ENCODE measurements around the gene TC2N.
"Not testable (repeated sequence)": the region's sequence is repeated elsewhere in the genome, so short reads cannot be mapped to it uniquely, and the experiment has no call there.

Gene TC2N

GRCh38 chr14:91861091-91861490 lies 6.2 kb downstream of the TC2N start:
- DNase-seq (ENCODE audit: insufficient read length, low spot score), result no peak
- no peak for TF ChIP-seq TAF1 (IDR thresholded peaks at IDR 0.05; ENCODE audit: low read depth, low read length)
- no peak for FAIRE-seq

- DNase-seq (ENCODE audit: insufficient read length, low spot score) (no peak), FAIRE-seq (no peak)
- TF ChIP-seq TAF1 (IDR thresholded peaks at IDR 0.05; ENCODE audit: low read depth, low read length) (no peak), PAX5 (IDR thresholded peaks at IDR 0.05; ENCODE audit: insufficient read depth, low read length, severe bottlenecking) (no peak), POLR2AphosphoS5 (IDR thresholded peaks at IDR 0.05; ENCODE audit: low read depth, low read length) (no peak), SPI1 (IDR thresholded peaks at IDR 0.05; ENCODE audit: low read depth, low read length) (no peak), POLR2A (IDR thresholded peaks at IDR 0.05; ENCODE audit: low read depth, low read length) (no peak), POU2F2 (IDR thresholded peaks at IDR 0.05; ENCODE audit: low read depth, low read length) (no peak)
Observed at GRCh38 chr14:91860238-91860637, 7.1 kb downstream of the TC2N start.

- DNase-seq (ENCODE audit: insufficient read length, low spot score) (no peak), FAIRE-seq (peak; percentile 84)
Observed at GRCh38 chr14:91858536-91859275, 8.6 kb downstream of the TC2N start.

DNA sequence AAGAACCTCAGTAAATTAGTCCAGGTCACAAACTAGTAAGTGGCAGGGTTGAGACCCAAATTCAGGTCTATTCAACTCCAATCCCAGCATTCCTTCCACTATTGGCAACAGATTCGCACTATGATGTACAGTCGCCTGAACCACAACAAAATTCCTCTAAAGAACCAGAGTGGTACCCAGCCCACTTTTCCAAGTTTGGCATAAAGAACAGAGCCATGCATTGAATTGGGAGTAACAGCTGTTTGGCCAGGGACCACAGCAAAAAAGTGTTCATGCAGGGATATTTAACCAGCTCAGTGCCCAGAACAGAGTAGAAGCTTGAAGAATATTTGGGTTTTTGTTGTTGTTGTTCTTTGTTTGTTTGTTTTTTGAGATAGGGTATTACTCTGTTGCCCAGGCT lies 9.7 kb downstream of the TC2N start:
- no peak for FAIRE-seq
- TF ChIP-seq POU2F2 (IDR thresholded peaks at IDR 0.05; ENCODE audit: low read depth, low read length), result no peak
- TF ChIP-seq TAF1 (IDR thresholded peaks at IDR 0.05; ENCODE audit: low read depth, low read length), result no peak
- TF ChIP-seq SPI1 (IDR thresholded peaks at IDR 0.05; ENCODE audit: low read depth, low read length), result no peak
- no peak for TF ChIP-seq POLR2AphosphoS5 (IDR thresholded peaks at IDR 0.05; ENCODE audit: low read depth, low read length)
- no peak for TF ChIP-seq PAX5 (IDR thresholded peaks at IDR 0.05; ENCODE audit: insufficient read depth, low read length, severe bottlenecking)
- TF ChIP-seq POLR2A (IDR thresholded peaks at IDR 0.05; ENCODE audit: low read depth, low read length), result no peak
- DNase-seq (ENCODE audit: insufficient read length, low spot score), result no peak

More at GRCh38 chr14:91858536-91859275, 8.6 kb downstream of the TC2N start:
- no peak for TF ChIP-seq TAF1 (IDR thresholded peaks at IDR 0.05; ENCODE audit: low read depth, low read length)
- TF ChIP-seq POU2F2 (IDR thresholded peaks at IDR 0.05; ENCODE audit: low read depth, low read length), result no peak
- no peak for TF ChIP-seq SPI1 (IDR thresholded peaks at IDR 0.05; ENCODE audit: low read depth, low read length)
- no peak for TF ChIP-seq POLR2A (IDR thresholded peaks at IDR 0.05; ENCODE audit: low read depth, low read length)
- TF ChIP-seq PAX5 (IDR thresholded peaks at IDR 0.05; ENCODE audit: insufficient read depth, low read length, severe bottlenecking), result no peak
- no peak for TF ChIP-seq POLR2AphosphoS5 (IDR thresholded peaks at IDR 0.05; ENCODE audit: low read depth, low read length)

DNA sequence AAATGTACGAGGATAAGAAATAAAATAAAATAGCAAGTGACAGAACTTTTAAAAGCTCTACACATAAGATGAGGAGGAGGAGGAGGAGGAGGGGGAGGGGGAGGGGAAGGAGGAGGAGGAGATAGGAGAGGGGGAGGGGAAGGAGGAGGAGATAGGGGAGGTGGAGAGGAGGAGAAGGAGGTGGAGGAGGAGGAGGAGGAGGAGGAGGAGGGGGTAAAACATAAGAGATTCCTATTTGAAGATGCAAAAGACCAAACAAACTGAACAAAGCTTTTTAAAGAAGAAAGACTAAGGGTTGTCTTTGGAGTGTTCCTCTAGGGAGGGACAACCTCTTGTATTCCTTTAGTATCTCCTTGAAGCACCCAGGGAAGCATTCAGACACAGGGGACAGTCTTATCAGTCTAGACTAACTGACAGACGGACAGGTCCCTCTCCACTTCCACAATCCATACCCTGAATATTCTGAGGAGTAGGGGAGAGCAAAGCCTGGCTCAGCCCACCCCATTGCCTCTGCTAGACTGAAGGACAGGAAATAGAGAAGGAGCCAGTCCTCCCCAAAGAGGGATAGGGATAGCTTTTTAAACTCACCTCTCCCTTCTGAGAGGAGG lies 12.9 kb downstream of the TC2N start:
- TF ChIP-seq POU2F2 (IDR thresholded peaks at IDR 0.05; ENCODE audit: low read depth, low read length) (no peak), TAF1 (IDR thresholded peaks at IDR 0.05; ENCODE audit: low read depth, low read length) (no peak), POLR2AphosphoS5 (IDR thresholded peaks at IDR 0.05; ENCODE audit: low read depth, low read length) (no peak), PAX5 (IDR thresholded peaks at IDR 0.05; ENCODE audit: insufficient read depth, low read length, severe bottlenecking) (no peak), POLR2A (IDR thresholded peaks at IDR 0.05; ENCODE audit: low read depth, low read length) (no peak), SPI1 (IDR thresholded peaks at IDR 0.05; ENCODE audit: low read depth, low read length) (no peak)
- FAIRE-seq, result no peak

DNA sequence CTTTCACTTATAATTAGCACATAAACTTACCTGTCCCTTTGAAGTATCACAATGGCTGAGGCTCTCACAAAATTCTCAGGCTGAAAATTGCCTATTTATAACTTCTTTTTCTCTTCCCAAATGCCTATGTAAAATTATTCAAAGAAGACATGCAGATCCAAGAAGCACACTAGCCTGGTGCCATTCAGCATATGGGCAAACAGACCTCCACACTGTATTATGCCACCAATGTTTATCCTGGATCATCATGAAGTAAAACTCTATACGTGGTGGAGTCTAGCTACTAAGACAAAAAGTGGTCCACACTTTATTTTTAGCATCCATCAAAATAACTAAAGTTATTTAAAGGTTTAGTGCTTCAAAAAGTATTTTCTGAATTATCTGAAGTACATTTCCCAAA lies 15.8 kb downstream of the TC2N start:
- TF ChIP-seq POLR2AphosphoS5 (IDR thresholded peaks at IDR 0.05; ENCODE audit: low read depth, low read length), result no peak
- TF ChIP-seq POU2F2 (IDR thresholded peaks at IDR 0.05; ENCODE audit: low read depth, low read length), result no peak
- no peak for TF ChIP-seq POLR2A (IDR thresholded peaks at IDR 0.05; ENCODE audit: low read depth, low read length)
- no peak for TF ChIP-seq SPI1 (IDR thresholded peaks at IDR 0.05; ENCODE audit: low read depth, low read length)
- TF ChIP-seq TAF1 (IDR thresholded peaks at IDR 0.05; ENCODE audit: low read depth, low read length), result no peak
- TF ChIP-seq PAX5 (IDR thresholded peaks at IDR 0.05; ENCODE audit: insufficient read depth, low read length, severe bottlenecking), result no peak
- no peak for FAIRE-seq
- no peak for DNase-seq (ENCODE audit: insufficient read length, low spot score)

More for the DNA sequence above, 12.9 kb downstream of the TC2N start:
- no peak for DNase-seq (ENCODE audit: insufficient read length, low spot score)

GRCh38 chr14:91848504-91849001 lies 18.8 kb downstream of the TC2N start:
- no peak for FAIRE-seq
- TF ChIP-seq POLR2A (IDR thresholded peaks at IDR 0.05; ENCODE audit: low read depth, low read length) (no peak), TAF1 (IDR thresholded peaks at IDR 0.05; ENCODE audit: low read depth, low read length) (no peak), PAX5 (IDR thresholded peaks at IDR 0.05; ENCODE audit: insufficient read depth, low read length, severe bottlenecking) (no peak), POU2F2 (IDR thresholded peaks at IDR 0.05; ENCODE audit: low read depth, low read length) (no peak), SPI1 (IDR thresholded peaks at IDR 0.05; ENCODE audit: low read depth, low read length) (no peak), POLR2AphosphoS5 (IDR thresholded peaks at IDR 0.05; ENCODE audit: low read depth, low read length) (no peak)
- DNase-seq (ENCODE audit: insufficient read length, low spot score), result no peak

DNA sequence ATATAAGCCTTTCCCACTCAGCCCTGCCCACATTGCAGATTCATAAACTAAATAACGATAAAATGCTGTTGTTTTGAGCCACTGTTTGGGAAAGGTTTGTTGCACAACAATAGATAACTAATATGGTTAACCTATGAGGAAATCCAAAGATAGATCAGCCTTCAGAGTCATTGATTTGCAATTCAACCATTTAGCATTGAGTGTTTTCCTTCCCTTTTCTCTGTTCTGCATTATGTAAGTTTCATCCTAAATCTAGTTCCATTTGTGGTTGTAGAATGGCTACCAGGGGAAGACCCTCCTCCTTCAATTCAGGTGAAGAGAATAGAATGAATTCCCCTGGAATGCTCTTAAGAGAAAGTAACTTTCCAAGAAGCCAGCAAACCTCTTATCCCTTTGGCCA lies 19.6 kb downstream of the TC2N start:
- FAIRE-seq, result peak; percentile 23
- TF ChIP-seq POU2F2 (IDR thresholded peaks at IDR 0.05; ENCODE audit: low read depth, low read length), result no peak
- TF ChIP-seq TAF1 (IDR thresholded peaks at IDR 0.05; ENCODE audit: low read depth, low read length), result no peak
- no peak for TF ChIP-seq POLR2A (IDR thresholded peaks at IDR 0.05; ENCODE audit: low read depth, low read length)
- no peak for TF ChIP-seq PAX5 (IDR thresholded peaks at IDR 0.05; ENCODE audit: insufficient read depth, low read length, severe bottlenecking)
- TF ChIP-seq POLR2AphosphoS5 (IDR thresholded peaks at IDR 0.05; ENCODE audit: low read depth, low read length), result no peak
- no peak for TF ChIP-seq SPI1 (IDR thresholded peaks at IDR 0.05; ENCODE audit: low read depth, low read length)
- DNase-seq (ENCODE audit: insufficient read length, low spot score), result no peak

GRCh38 chr14:91845652-91846051 lies 21.7 kb downstream of the TC2N start:
- DNase-seq (ENCODE audit: insufficient read length, low spot score), result no peak
- TF ChIP-seq TAF1 (IDR thresholded peaks at IDR 0.05; ENCODE audit: low read depth, low read length), result no peak
- TF ChIP-seq POU2F2 (IDR thresholded peaks at IDR 0.05; ENCODE audit: low read depth, low read length), result no peak
- TF ChIP-seq POLR2AphosphoS5 (IDR thresholded peaks at IDR 0.05; ENCODE audit: low read depth, low read length), result no peak
- TF ChIP-seq POLR2A (IDR thresholded peaks at IDR 0.05; ENCODE audit: low read depth, low read length), result no peak
- TF ChIP-seq PAX5 (IDR thresholded peaks at IDR 0.05; ENCODE audit: insufficient read depth, low read length, severe bottlenecking), result no peak
- no peak for TF ChIP-seq SPI1 (IDR thresholded peaks at IDR 0.05; ENCODE audit: low read depth, low read length)
- FAIRE-seq, result no peak

DNA sequence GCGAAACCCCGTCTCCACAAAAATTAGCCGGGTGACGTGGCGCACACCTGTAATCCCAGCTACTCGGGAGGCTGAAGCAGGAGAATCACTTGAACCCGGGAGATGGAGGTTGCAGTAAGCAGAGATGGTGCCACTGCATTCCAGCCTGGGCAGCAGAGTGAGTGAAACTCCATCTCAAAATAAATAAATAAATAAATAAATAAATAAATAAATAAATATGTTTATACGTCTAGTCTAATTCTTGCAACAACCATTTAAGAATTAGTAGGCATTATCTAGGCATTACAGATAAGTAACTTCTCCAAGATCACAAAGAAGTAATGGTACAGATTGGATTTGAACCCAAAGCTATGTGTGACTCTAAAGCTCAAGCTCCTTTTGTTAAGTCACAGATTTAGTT lies 22.3 kb downstream of the TC2N start:
- FAIRE-seq; DNase-seq (ENCODE audit: insufficient read length, low spot score): not testable (repeated sequence)

Measured in GM12891 (cell line).